GM18868 (cell line): Measurements from ENCODE around the gene TIA1.

Source experiments
- ATAC-seq: cut with Tn5 transposase; IDR thresholded peaks from one replicate; pipeline ENCODE4 v1.9.1; 2021; ENCODE audit warnings: mild to moderate bottlenecking, moderate library complexity; ENCODE audit not compliant: unreplicated experiment

TIA1 gene

GRCh38 chr2:70161069-70161534, 87.3 kb downstream of the TIA1 start:
- ATAC-seq = peak; percentile 95

GRCh38 chr2:70160545-70160944, 87.9 kb downstream of the TIA1 start:
- ATAC-seq = peak; percentile 16
